Measurements from ENCODE around the gene CDH19.
"Not testable (repeated sequence)": the region's sequence is repeated elsewhere in the genome, so short reads cannot be mapped to it uniquely, and the experiment has no call there.

The CDH19 gene

GRCh38 chr18:66562279-66562678, 41.6 kb downstream of the CDH19 start:
- DNase-seq (ENCODE audit: low read depth): no peak

GRCh38 chr18:66560094-66560493, 43.8 kb downstream of the CDH19 start:
- DNase-seq (ENCODE audit: low read depth): no peak

DNA sequence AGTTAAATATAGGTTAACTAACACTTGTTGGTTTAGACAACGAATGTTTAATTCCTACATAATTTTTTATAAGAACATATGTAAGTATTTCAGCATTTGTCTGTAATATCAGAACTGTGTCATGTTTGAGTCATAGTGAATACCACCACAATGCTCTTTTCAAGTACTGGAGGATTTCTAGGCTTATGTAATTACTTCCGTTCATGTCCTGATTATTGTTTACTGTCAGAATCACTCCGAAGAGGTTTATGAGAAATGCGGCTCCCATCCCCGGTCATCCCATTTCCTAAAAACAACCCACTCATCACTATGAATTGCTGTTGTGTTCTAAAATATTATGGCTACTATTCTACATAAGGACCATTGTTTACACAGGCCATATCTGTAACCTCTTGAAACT, 45.1 kb downstream of the CDH19 start:
- no peak for DNase-seq (ENCODE audit: low read depth)

DNA sequence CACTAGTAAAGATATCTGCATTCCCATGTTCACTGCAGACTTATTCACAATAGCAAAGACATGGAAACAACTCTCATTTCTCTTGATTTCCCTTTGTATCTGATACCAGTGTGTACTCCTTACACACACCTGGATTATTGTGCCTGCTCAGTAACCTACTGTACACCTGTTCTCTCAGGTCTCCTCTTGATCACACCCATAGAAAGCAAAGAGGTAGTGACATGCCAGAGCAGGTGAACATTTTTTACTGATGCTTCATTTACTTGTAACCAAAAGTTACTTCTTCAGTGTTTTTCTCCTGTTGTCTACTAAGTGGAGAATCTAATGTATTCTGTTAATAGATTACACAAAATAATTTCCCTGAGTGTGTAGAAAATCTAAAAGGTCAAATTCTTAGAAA, 46.8 kb downstream of the CDH19 start:
- no peak for DNase-seq (ENCODE audit: low read depth)

DNA sequence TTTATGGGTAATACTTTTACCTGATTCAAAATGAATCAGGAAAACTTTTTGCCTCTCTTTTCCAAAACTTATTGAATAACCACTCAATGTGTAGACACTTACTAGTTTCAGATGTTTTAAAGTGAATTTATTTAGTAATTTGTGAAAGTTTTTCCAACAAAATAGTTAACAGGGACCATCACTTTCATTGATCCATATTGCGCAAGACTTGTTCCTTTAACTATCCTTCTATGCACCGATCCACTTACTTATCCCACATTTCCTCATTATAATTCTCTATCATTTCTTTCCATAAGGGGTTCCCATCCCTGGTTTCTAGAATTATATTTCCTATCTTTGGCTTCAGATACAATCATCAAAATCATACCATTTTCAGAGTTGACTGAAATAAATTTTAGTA, 48.3 kb downstream of the CDH19 start:
- no peak for DNase-seq (ENCODE audit: low read depth)

DNA sequence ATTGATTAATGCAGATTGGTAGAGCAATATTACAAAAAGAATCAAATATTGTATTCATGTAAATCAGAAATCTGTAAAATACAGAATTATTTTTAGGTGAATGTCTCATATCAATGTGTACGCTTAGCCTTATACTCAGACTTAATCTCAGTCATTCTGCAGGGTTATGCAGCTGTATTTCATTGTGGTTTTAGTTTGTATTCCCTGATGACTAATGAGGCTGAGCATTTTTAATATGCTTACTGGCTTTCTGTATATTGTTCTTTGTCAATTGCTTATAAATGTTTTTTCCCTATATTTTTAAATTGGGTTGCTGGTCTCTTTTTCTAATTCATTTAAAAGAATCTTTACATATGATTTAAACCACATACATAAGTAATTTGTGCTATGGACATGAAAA, 50.1 kb downstream of the CDH19 start:
- no peak for DNase-seq (ENCODE audit: low read depth)

- DNase-seq (ENCODE audit: low read depth): no peak
Measured at GRCh38 chr18:66550366-66550765, 53.5 kb downstream of the CDH19 start.

GRCh38 chr18:66548747-66549146, 55.1 kb downstream of the CDH19 start:
- DNase-seq (ENCODE audit: low read depth): no peak

DNA sequence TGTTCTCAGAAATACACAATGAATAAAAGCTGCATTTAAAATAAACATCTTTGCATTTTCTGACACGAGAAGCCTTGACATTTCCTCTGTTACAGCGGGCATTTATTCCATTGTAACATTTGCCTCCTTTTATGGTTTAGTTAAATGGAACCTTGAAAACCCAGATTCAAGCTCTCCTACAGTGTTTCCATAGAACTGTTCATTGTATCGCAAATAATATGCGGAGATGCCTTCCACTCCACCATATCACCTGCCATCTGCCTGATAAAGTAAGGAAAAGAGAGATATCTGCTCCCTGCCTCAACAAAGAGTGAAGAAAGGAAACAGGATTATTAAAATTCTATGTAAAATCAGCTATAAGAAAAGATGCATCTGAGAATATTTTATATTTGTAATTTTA, 69.8 kb downstream of the CDH19 start:
- DNase-seq (ENCODE audit: low read depth): no peak

GRCh38 chr18:66533693-66534092, 70.2 kb downstream of the CDH19 start:
- no peak for DNase-seq (ENCODE audit: low read depth)

DNA sequence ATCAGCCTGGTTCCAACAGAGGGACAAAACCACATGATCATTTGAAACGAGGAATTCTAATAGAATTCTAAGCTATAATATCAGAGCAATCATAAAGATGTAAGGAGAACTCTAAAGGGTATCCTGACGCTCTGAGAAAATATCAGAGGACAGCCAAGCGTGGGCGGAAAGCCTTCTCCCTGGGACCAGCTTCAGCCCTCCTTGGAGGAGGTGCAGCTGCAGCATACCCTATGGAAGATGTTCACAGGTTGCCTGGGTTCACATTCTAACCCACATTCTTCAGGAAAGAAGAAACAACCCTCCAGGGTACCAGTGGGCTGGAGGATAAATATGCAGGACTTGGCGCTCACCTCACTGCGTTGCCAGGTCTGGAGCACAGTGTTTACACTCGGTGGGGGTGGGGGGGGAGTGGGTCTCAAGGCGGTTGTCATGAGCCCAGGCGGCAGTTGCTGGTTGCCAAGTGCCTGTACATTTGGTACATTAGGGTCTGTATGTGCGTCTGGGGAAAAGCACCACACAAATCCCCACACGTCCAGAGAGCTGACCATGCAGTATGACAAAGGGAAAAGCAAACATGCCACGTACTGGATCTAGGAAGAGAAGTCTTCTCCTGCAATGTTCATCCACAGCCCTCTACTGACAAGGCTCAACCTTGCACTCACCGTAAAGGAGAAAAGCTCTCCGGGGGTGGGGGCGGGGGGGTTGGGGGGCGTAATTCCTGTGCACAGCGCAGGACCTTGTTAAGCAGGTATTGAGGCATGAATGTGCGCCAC, 80.5 kb downstream of the CDH19 start:
- no peak for DNase-seq (ENCODE audit: low read depth)

DNA sequence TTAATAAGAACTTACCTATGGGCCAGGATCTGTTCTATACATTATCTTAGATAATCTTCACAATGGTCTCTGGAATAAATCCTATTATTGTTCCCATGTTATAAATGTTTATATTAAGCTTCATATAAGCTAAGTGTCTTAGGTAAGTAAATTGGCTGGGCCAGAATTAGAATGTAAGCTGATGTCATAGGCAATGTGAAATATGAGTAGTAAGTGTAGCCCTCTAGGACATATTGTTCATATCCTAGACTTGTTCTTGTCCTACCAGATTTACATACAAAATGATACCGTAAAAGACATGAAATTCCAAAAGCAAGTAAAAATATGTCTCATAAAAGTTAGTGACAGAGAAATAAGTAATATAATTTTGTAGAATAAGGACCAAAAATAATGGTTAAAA, 89.9 kb downstream of the CDH19 start:
- DNase-seq (ENCODE audit: low read depth): no peak

DNA sequence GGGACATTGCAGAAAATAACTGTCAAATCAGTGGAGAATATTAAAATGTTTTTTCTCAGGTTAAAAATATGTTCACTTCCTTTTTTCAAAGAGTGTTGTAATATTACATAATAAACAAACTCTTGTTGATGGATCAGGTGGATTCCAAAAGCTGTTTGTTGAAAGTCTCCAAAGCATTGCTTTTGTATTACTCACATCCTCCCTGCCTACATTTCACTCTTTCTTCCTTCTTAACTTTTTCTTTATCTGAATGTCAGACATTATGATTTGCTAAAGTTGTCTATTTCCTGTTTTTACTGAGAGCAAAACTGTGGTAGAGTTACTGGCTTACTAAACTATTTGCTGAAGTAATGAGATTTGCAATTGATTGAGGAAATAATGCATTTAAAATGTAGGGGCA, 92.1 kb downstream of the CDH19 start:
- DNase-seq (ENCODE audit: low read depth): no peak

DNA sequence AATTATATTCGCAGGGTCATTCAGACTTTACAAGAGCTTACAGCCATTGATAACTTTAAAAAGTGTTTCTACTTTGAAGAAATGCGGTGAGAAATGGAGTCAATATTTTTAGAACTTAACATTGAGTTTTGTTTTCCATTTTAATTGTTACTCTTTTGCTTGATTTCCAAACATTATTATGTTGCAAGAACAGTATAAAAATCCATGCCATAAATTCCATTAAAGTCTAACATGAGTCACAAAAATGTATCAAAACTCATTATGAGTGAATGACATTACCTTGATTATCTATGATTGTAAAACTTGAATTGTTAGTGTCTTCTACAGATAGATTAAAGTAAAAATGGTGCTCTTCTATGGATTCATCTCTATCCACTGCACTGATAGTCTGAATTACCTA, 92.6 kb downstream of the CDH19 start:
- no peak for DNase-seq (ENCODE audit: low read depth)

- DNase-seq (ENCODE audit: low read depth): no peak
Measured at GRCh38 chr18:66510357-66511045, 93.4 kb downstream of the CDH19 start.

DNA sequence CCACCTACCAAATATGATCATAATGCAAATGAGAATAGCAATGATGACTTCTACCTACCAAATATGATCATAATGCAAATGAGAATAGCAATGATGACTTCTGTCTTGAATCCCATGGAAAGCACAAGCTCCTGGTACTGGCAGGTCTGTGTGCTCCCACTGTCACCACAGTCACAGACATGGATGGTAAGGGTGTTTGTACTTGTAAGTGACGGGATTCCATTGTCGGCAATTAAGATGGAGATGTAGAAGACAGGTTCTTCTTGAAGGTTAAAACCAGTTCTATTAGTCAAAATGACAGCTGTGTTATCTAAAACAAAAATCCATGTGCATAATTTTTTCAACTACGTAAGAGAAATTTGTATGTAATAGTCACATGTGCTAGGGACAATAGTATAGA, 95.0 kb downstream of the CDH19 start:
- no peak for DNase-seq (ENCODE audit: low read depth)

GRCh38 chr18:66506178-66506577, 97.7 kb downstream of the CDH19 start:
- no peak for DNase-seq (ENCODE audit: low read depth)

GRCh38 chr18:66497351-66497750, 106.5 kb downstream of the CDH19 start:
- no peak for DNase-seq (ENCODE audit: low read depth)

GRCh38 chr18:66495844-66496243, 108.0 kb downstream of the CDH19 start:
- DNase-seq (ENCODE audit: low read depth): no peak

GRCh38 chr18:66473882-66474281, 130.0 kb downstream of the CDH19 start:
- no peak for DNase-seq (ENCODE audit: low read depth)

DNA sequence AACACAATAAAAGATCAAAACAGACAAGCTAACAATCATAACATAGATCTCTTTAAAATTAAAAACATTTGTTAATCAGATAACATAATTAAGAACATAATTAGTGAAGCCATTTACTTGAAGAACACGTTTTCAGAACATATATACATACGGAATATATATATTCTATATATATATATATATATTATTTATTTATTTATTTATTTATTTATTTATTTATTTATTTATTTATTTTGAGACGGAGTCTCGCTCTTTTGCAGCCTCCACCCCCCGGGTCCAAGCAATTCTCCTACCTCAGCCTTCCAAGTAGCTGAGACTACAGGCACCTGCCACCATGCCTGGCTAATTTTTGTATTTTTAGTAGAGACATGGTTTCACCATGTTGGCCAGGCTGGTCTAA, 137.7 kb downstream of the CDH19 start:
- not testable (repeated sequence) for DNase-seq (ENCODE audit: low read depth)

DNA sequence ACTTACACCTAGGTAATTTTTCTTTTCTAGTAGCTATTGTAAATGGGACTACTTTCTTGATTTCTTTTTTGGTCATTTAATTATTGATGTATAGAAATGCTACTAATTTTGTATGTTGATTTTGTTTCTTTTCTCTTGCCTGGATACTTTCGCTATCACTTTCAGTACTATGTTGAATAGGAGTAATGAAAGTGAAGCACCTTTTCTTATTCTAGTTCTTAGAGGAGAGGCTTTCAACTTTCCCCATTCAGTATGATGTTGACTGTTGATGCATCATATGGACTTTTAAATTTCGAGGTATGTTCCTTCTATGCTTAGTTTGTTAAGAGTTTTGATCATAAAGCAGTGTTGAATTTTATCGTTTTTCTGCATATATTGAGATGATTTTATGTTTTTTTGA, 142.5 kb downstream of the CDH19 start:
- no peak for DNase-seq (ENCODE audit: low read depth)

- no peak for DNase-seq (ENCODE audit: low read depth)
Measured at GRCh38 chr18:66457245-66457644, 146.6 kb downstream of the CDH19 start.

Measured in stromal cell of bone marrow (primary cell).